Cardiac septum (tissue), 1 donor: Measurements from ENCODE around the gene ARHGAP31. TPM values are rescaled to one million over a fixed set of nuclear protein-coding genes. Genes with fewer than 3 reads are reported as not detected.
"Not testable (repeated sequence)": the region's sequence is repeated elsewhere in the genome, so short reads cannot be mapped to it uniquely, and the experiment has no call there.

Experiments
- DNase-seq: peaks from one replicate; pipeline ENCODE4 v3.0.0-alpha.2; 2020; ENCODE audit warnings: low spot score
- intact Hi-C: fragments of 100-400 bp; cut with DNase I; formaldehyde crosslinking; loops from one replicate; pipeline ENCODE4 v1.14.0; 2022
- total RNA-seq: library from RNA; stranded (reverse); fragmentation: NEBNext Ultra II Directional; extraction: Animal tissue kit (Norgen Biotek cat#: 25700); gene quantifications from one replicate; pipeline ENCODE4 v1.2.1, GENCODE V29; 2021
- donor health status: DM: no; HTN: no; CAD: no.

The ARHGAP31 gene
- total RNA-seq, 1 donor from 2014 or later = 35.7 TPM

DNA sequence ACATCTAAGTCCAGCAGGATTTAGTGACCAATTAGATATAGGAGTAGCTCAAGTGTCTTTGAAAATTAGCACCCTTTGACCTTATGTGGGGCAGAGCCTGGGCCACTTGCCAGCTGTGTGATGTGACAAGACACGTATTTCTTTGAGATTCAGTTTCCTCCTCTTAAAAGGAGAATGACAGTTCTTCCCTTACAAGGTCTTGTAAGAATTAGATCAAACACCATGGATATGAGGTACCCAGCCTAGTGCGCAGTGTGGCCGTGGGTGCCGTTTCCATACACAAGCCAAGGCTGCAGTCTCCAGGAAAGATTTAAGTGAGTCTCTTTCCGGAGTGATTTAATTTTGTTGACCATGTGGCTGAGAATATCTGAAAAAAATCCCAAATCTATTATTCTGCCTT, 46.3 kb downstream of the ARHGAP31 start:
- DNase-seq = no peak
- intact Hi-C loops = no loop called here

GRCh38 chr3:119342176-119342575, 48.0 kb downstream of the ARHGAP31 start:
- no peak for DNase-seq
- intact Hi-C loops = no loop called here

GRCh38 chr3:119343719-119344118, 49.5 kb downstream of the ARHGAP31 start:
- no peak for DNase-seq
- intact Hi-C loops = no loop called here

GRCh38 chr3:119346076-119346496, 51.9 kb downstream of the ARHGAP31 start:
- DNase-seq = no peak
- intact Hi-C loops = no loop called here

- no peak for DNase-seq
- intact Hi-C loops = no loop called here
These were observed 52.9 kb downstream of the ARHGAP31 start for GRCh38 chr3:119347036-119347435.

GRCh38 chr3:119349354-119350041, 55.3 kb downstream of the ARHGAP31 start:
- DNase-seq = no peak

DNA sequence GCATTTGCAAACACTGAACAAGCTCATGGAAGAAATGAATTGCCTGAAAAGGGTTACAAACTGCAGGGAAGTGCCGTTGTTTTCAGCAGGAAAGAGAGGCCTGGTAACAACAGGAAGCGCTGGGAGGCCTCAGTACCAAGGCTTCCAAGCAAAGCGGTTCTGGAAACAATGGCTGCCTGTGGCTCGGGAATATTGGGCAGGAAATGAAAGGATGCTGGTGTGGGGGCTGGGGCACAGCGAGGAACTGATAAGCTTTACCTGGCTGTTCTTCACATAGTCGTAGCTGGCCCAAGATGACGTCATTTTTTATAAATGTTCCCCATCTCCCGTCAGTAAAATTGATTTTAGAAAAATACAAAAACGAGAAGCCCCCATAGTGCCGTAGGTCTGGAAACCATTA, 55.9 kb downstream of the ARHGAP31 start:
- intact Hi-C loops = loop anchor here (2.0 kb wide), 1 partner anchor 71 kb away; no protein-coding TSS in a partner anchor
- peak; percentile 80 for DNase-seq

More at GRCh38 chr3:119349354-119350041, 55.3 kb downstream of the ARHGAP31 start:
- intact Hi-C loops = loop anchor here (2.0 kb wide), 1 partner anchor 71 kb away; no protein-coding TSS in a partner anchor

DNA sequence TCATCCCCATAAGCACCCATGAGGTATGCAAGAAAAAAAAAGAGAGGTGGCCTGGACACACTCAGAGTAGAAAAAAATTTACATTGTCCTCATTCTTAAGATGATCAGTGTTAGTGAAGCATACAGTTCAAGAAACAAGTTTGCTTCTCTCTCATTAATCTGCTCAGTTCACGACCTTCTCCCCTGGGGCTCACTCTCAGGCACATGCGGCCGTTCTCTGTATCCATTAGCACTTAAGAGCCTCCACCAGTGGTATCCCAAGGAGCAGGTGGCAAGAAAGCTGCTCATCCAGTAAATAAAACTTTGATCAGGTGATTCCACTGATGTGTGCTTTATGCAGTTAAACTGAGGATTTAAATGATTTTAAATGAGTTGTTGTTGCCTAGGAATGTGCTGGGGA, 57.4 kb downstream of the ARHGAP31 start:
- intact Hi-C loops = loop anchor here (2.0 kb wide), 1 partner anchor 73 kb away; no protein-coding TSS in a partner anchor
- DNase-seq = no peak

DNA sequence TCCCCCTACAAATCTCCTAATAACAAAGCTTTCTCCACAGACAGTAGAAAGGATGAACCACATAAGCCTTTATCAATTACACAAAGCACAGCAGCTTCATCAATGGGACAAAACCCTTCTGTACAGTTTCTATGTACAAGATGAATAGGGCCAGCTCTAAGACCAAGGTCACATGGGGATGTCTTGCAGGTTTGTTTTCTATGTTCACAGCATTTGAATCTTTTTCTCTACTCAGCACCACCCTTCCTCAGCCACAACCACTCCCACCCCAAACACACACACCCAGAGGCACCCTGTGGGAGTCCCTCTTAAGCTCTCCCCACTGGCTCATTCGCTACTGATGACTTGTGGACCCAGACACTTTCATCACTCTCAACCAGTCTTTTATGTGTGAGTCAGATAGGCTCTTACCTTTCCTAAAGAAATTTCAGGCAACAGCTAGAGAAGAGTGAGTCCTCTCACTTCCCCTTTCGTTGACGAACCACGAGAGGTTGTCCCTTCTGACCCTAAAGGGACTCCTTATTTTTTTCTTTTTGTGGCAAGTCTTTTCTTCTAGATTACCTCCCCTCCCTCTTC, 57.9 kb downstream of the ARHGAP31 start:
- intact Hi-C loops = no loop called here
- DNase-seq = no peak

- intact Hi-C loops = no loop called here
- DNase-seq = no peak
These were observed 58.8 kb downstream of the ARHGAP31 start for GRCh38 chr3:119352863-119353527.

DNA sequence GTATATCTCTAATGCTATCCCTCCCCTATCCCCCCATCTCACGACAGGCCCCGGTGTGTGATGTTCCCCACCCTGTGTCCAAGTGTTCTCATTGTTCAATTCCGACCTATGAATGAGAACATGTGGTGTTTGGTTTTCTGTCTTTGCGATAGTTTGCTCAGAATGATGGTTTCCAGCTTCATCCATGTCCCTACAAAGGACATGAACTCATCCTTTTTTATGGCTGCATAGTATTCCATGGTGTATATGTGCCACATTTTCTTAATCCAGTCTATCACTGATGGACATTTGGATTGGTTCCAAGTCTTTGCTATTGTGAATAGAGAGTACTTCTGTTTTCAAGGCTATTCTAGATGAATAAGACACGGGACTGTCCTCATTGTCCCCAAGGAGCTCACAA, 61.4 kb downstream of the ARHGAP31 start:
- DNase-seq, intact Hi-C loops: not testable (repeated sequence)

GRCh38 chr3:119356646-119357045, 62.5 kb downstream of the ARHGAP31 start:
- no peak for DNase-seq
- intact Hi-C loops = no loop called here

- intact Hi-C loops = no loop called here
- DNase-seq = no peak
These were observed 63.0 kb downstream of the ARHGAP31 start for GRCh38 chr3:119357190-119357589.

DNA sequence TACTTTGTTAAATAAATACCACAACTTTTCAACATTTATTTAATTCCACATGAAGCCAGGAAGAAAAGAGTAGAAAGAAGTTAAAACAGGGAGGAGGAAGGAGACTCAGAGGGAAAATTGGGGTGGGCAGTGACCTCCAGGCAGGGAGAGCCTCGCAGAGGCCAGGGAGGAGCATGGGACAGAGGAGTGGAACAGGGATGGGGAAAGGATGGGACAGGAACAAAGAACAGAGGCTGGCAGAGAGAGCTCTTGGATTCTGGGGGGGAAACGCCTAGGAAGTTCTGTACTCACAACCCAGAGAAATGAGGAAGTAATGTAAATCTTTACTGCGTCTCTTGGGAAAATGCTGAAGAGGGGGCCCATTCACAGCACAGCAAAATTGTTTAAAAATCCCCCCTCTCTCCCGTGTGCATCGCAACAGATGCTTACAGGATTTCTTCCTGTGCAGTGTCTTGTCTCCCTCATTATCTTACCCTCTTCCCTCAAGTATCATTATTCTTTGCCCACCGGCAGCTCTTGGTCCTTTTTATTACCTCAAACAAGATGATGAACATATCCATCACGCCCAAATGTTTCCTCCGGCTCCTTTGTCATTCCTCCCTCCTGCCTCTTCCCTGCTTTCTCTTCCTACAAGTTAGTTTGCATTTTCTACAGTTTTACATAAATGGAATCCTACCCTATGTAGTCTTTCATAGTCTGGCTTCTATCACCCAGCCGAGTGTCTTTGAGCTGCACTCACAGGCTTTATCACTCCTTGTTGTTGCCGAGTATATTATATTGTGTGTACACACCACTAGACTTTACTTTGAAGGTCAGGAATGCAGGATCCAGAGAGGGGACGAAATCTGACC, 65.5 kb downstream of the ARHGAP31 start:
- intact Hi-C loops = no loop called here
- DNase-seq = no peak

- no peak for DNase-seq
- intact Hi-C loops = no loop called here
These were observed 66.7 kb downstream of the ARHGAP31 start for GRCh38 chr3:119360736-119361462.

GRCh38 chr3:119362010-119362409, 67.8 kb downstream of the ARHGAP31 start:
- no peak for DNase-seq
- intact Hi-C loops = no loop called here

DNA sequence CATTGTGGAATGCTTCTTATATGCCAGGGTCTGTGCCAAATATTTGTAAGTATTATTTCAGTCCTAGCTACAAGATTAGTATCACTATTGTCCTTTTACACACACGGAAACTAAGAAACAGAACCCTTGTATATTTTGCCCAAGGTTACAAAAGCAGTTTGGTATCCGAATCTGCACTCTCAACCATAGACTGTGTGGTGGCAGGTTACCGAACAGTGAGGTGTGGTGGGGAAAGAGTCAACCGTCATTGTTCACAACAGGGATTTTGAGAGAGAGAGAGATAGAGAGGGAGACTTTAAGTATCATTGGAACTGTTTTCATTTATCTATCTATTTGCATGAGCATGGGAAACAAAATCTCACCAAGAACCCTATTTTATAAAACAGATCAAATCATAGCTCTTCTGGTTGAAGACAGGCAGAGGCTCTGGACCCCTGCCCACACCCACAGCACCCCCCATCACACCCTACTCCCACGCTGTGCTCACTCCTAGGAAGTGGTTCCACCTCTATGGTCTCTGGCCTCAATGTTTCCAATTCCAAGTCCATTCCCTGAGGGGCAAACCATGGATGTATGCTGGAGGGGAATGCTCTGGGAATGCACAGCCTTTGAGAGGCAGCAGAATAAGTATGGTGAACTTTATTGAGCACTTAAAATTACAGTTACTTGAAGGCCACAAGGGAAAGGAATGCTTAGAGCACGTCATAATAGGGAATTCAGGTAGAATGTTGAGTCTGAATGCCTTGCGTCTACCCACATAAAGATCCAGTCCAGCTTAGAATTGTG, 69.0 kb downstream of the ARHGAP31 start:
- intact Hi-C loops = no loop called here
- no peak for DNase-seq

GRCh38 chr3:119364401-119364800, 70.2 kb downstream of the ARHGAP31 start:
- DNase-seq = no peak
- intact Hi-C loops = no loop called here
